Measurements from ENCODE around the gene CHTF18.
"Not testable (repeated sequence)": the region's sequence is repeated elsewhere in the genome, so short reads cannot be mapped to it uniquely, and the experiment has no call there.

Gene CHTF18

GRCh38 chr16:788399-789126 is at the start of gene CHTF18:
Gene CHTF18 (plus strand): TSS chr16:788620. CDS start chr16:788685, 65 bp downstream.
- peak; percentile 86 for DNase-seq (ENCODE audit: low read depth, low spot score)

GRCh38 chr16:739560-740458 is 48.6 kb upstream of the CHTF18 start:
- peak; percentile 8 for DNase-seq (ENCODE audit: low read depth, low spot score)

- DNase-seq (ENCODE audit: low read depth, low spot score) = no peak
Observed at GRCh38 chr16:740459-740763, 48.0 kb upstream of the CHTF18 start.

GRCh38 chr16:740764-741505 is 47.5 kb upstream of the CHTF18 start, which contains the start of gene CIAO3:
Gene CIAO3 (minus strand): TSS chr16:740997. CDS start chr16:740985, 12 bp downstream.
- peak; percentile 93 for DNase-seq (ENCODE audit: low read depth, low spot score)

GRCh38 chr16:741986-742629 is 46.3 kb upstream of the CHTF18 start:
- DNase-seq (ENCODE audit: low read depth, low spot score) = no peak

GRCh38 chr16:742894-743293 is 45.5 kb upstream of the CHTF18 start:
- DNase-seq (ENCODE audit: low read depth, low spot score) = not testable (repeated sequence)

GRCh38 chr16:743794-744500 is 44.5 kb upstream of the CHTF18 start:
- DNase-seq (ENCODE audit: low read depth, low spot score) = peak; percentile 16

GRCh38 chr16:745739-746138 is 42.7 kb upstream of the CHTF18 start:
- peak; percentile 69 for DNase-seq (ENCODE audit: low read depth, low spot score)

- no peak for DNase-seq (ENCODE audit: low read depth, low spot score)
Observed at GRCh38 chr16:746637-747036, 41.8 kb upstream of the CHTF18 start.

- no peak for DNase-seq (ENCODE audit: low read depth, low spot score)
Observed at GRCh38 chr16:747978-748746, 40.3 kb upstream of the CHTF18 start.

- DNase-seq (ENCODE audit: low read depth, low spot score) = no peak
Observed at GRCh38 chr16:749010-749409, 39.4 kb upstream of the CHTF18 start.

GRCh38 chr16:750485-750884 is 37.9 kb upstream of the CHTF18 start:
- no peak for DNase-seq (ENCODE audit: low read depth, low spot score)

- DNase-seq (ENCODE audit: low read depth, low spot score) = no peak
Observed at GRCh38 chr16:751152-752006, 37.0 kb upstream of the CHTF18 start.

GRCh38 chr16:752007-752312 is 36.5 kb upstream of the CHTF18 start:
- no peak for DNase-seq (ENCODE audit: low read depth, low spot score)

GRCh38 chr16:754121-754607 is 34.3 kb upstream of the CHTF18 start:
- not testable (repeated sequence) for DNase-seq (ENCODE audit: low read depth, low spot score)

GRCh38 chr16:754656-755055 is 33.8 kb upstream of the CHTF18 start:
- DNase-seq (ENCODE audit: low read depth, low spot score) = no peak

- DNase-seq (ENCODE audit: low read depth, low spot score) = no peak
Observed at GRCh38 chr16:756428-756827, 32.0 kb upstream of the CHTF18 start.

GRCh38 chr16:759110-759910 is 29.1 kb upstream of the CHTF18 start:
- DNase-seq (ENCODE audit: low read depth, low spot score) = peak; percentile 45

All from ELF-1 (cell line).